ENCODE results near the gene TSPAN14.

The TSPAN14 gene

DNA sequence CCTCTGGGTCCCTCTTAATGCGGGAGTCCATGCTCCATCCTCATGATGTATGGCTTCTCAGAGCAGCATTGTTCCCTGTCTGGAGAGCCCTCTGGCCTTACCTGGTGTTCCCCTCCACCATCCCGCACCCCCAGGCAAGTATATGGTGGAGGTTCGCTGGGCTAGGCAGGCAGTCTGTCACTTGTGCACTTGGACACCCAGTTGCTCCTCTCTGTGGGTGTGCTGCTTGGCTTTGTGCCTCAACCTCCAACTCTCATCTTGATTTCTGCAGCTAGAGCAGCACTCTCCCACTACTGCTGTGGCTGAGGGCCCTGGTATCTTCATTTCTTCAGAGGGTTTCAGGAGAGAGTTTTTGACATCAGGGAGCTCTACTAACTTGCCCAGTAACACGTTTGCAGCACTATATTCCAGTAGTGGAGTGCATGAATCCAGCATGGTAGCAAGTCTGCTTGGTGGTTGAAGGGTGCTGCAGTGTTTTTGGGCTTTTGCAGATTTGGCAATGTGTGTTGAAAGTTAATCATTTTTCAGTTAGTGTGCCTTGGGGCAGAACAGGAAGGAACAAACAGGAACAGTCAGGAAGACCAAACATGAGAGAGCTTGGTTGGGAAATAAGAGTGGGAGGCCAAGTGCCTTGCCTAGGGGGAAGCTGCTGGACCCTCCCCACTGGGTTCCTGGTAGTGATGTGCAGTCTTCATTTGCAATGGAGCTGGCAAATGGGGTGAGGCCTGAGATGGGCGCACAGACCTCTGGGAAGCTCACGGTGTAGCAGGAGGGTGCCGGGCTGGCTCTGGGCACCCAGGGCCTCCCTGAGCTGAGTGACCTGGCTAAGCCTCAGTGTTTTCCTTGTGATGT is 37.4 kb downstream of the TSPAN14 start:
- DNase-seq: no peak

DNA sequence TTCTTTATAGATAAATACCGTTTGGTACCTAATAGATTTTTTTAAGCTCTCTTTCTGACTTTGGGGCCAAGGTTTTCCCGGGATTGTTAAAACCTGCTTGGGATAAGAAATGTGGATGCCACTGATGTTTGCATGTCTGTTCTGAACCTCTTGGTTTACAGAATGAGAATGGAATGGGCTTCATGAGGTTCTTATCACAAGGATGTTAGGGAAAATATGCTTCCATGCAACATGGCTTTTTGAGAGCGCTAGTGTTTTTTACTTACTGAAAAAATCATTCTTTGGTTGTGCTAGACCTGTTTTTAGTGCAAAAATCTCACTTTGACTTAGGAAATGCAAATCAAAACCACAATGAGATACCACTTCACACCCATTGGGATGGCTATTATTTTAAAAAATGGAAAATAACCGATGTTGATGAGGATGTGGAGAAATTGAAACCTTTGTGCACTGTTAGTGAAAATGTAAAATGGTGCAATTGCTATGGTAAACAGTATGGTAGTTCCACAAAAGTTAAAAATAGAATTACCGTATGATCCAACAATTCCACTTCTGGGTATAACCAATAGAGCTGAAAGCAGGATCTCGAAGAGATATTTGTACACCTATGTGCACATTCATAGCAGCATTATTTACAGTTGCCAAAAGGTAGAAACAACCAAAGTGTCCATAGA is 38.9 kb downstream of the TSPAN14 start:
- no peak for DNase-seq

DNA sequence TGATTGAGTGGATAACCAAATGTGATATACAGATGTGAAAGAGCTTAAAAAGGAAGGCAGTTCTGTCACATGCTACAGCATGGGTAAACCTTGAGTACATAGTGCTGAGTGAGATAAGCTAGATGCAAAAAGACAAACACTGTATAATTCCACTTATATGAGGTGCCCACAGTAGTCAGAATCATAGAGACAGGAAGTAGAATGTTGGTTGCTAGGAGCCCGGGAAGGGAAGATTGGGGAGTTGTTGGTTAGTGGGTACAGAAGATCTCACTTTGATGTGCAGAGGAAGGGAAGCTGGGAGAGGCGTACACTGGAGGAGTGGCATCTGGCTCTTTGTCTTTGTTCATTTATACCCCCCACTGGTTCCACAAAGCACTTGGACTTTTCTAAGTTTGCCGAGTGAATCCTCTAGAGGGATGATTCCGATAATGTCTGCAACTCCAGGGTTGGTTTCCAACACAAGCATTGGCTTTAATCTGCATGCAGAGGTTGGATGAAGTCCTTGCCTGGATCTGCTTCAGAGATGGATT is 39.5 kb downstream of the TSPAN14 start:
- no peak for DNase-seq

DNA sequence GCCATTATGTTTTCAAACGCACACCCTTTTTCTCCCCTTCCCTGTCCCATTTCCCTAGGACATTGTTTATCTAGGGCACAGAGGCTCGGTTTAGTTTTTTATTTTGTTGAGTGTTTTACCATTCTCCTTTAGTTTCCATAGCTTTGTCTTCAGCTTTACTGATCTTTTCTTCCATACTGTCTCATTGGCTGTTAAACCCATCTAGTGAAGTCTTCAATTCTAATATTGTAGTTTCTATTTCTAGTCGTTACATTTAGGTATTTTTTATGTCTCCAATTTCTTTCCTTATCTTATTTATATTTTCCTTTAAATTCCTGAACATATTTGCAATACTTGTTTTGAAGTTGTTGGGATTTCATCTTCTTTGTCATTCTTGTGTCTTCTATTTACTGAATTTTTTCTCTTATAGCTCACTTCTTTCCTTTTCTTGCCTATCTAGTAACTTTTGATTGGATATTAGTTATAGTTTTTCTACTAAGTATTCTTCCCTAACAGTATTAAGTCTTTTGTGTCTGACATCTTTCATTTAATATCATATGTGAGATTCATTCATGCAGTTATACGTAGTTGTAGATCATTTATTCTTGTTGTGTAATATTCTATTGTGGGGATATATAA is 42.6 kb downstream of the TSPAN14 start:
- no peak for DNase-seq

DNA sequence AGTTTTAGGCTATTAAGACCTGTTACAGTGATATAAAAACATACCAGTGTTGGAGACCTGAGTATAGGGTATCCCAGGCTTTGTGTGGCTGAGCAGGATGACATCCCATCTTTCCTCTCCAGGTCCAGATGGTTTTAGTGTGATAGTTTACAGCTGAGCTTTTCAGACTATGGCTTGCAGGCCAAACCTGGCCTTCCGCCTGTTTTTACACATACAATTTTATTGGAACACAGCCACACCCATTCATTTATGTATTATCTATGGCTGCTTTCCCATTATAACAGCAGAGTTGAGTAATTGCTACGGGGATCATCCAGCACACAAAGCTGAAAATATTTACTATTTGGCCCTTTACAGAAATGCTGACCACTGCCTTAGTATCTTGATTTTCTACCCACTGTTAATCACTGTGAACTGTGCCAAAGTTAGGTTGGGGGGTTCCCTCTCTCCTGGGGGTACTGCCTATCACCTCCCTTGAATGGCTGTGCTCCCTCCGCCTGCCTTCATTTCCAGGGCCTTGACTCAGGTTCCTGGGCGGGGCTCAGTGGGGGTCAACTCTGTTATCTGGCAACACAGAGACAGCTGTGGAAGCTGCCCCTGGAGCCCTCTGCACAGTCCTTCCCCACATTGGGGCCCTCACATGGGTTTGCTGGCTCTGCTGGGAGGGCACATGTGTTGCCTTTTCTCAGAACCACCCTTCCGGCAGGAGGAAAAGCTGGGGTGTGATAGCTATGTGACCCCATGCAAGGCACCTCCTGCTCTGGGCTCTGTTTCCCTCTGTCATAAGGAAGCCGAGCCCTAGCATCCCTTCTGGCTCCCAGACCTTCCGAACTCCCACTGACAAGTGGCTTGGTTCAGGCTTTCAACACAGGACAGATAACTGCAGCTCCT is 43.3 kb downstream of the TSPAN14 start:
- no peak for DNase-seq

DNA sequence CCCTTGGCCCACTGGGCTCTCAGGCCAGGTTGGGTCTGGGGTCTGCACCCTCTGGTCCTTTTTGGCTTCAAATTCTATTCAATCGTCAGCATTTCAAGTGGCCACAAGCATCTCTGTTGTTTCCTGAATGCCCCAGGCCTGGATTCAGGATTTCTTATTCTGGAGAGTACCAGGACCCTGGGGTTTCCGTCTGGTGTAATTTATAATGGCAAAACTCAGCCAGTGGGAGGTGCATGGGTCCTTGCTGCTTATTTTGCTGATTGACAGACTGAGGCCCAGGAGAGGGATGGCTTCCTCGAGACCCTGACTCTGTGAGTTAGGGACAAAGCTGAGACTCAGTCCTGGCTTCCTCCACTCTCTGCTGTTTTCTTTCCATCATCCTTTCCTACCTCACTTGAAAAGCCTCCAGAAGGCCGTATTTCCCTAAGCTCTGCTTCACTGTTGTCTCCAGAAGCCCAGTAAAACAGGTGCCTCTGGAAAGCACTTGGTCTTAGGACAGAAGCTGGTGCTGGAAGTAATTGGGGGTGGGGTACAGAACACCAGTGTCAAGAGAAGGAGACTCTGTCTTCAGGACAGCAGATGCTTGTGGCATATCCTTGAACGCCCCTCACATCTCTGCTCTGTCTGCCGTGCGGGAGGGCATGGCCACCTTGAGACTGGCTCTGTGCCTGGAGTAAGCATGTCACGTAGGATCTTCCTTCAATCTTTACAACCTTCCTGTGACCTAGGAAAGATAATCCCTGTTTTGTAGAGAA is 44.1 kb downstream of the TSPAN14 start:
- no peak for DNase-seq

DNA sequence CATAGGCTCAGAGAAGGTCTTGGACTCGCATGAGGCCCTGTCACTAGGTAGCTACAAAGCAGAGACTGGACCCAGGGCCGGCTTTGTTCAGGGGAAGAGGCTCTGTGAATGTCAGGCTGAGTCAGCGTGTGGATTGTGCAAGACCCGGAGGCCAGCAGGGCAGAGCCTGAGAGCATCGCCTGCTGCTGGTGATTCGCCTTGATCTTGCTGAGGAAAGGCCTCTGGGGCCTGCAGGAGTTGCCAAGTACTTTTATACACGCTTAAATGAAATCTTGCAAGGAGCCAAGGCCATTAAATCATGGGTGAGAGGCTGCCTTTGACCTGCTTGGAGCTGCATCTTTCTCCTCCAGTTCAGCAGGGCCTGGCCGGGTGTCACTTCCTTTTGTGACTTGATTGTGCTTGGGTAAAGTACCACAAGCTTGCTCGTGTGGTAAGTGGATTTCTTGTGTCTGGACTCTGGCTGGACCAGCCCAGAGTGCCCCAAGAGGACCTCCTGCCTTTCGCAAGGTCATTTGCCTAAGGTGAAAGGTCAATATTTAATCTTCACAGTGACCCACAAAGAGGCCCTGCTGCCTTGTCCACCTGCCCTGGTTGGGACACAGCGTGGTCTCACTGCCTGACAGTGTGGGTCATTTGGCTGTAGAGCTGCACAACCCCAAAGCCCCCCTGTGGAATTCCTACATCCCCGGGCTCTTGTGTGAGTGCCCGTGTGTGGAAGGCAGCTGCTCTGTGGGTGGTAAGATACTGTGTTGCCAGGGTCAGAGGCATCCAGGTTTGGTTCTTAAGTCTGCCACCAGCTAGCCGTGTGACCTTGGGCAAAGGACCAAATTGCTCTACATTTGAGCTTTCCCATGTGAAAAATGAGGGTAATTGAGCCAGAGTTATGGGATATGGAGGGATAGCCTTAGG is 45.0 kb downstream of the TSPAN14 start:
- DNase-seq: no peak

DNA sequence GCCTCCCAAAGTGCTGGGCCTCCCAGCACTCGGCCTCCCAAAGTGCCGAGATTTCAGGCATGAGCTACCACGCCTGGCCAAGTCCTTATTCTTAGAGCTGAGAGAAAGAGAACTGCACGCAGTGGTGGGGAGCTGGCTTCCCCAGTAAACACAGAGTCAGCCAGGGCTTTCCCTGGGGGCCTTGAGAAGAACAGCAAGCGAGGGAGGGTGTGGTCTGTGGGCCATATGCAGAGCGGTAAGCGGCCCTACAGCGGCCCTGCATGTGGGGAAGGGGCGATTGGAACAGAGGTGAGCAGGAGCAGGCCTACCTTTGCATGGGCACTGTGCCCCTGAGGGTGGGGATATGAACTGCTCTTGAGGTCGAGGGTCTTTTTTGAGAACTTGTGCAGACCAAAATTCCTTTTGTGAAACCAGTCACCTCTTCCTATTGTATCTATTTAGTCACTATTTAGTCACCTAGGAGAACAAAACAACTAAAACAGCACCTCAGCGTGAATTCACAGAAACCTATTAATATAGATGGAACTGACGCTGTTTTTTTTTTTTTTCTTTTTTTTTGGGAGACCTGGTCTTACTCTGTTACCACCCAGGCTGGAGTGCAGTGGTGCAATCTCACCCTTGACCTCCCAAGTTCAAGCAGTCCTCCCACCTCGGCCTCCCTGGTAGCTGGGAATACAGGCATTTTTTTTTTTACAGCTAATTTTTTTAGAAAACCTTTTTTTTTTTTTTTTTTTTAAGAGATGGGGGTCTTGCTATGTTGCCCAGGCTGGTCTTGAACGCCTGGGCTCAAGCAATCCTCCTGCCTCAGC is 46.7 kb downstream of the TSPAN14 start:
- DNase-seq: no peak

DNA sequence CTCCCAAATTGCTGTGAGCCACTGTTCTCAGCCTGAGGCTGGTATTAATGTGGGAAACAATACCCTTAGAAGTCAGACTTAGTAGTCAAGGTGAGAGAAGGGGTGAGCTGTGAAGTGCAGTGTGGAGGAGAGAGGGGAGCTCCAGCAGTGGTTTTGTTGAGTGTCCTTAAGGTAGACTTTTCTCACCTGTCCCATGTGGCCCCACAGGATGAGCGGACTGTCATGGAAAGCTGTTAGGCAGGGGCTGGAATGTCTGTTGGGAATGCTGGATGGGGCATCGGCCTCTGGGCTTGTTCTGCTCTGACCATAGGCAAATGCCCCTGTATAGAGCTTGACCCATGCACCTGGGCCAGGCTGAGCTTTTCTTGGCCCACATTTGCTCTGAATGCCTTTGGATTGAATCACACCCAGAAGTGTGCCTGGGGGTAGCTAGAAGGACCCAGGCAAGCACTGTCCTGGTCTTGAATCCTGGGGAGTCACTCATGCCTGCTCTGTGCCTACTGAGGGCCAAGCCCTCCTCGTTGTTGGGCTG is 47.3 kb downstream of the TSPAN14 start:
- DNase-seq: no peak

DNA sequence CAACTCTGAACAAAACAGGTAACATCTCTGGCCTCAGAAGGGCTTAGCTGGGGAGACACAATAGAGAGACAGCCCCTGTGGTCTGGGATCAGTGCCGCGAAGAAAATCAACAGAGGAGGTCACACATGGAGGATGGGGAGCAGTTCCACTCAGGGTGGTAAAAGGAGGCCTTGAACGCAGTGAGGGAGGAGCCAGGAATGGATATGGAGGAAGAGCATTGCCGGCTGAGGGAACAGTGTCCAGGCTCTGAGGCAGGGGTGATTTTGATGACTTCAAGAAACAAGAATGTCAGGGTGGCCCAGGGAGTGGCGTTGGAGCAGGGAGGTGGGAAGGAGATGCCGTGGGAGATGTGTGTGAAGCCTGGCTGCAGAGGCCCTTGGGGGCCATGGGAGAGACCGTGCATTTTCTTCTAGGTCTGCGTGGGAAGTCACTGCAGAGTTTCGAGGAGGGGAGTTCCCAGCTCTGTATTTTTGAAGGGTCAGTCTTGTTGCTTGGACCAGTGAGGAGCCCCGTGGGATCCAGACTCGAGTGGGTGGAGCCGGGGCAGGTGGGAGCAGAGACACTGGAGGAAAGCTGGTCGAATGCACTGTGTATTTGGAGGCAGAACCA is 47.9 kb downstream of the TSPAN14 start:
- DNase-seq: no peak

DNA sequence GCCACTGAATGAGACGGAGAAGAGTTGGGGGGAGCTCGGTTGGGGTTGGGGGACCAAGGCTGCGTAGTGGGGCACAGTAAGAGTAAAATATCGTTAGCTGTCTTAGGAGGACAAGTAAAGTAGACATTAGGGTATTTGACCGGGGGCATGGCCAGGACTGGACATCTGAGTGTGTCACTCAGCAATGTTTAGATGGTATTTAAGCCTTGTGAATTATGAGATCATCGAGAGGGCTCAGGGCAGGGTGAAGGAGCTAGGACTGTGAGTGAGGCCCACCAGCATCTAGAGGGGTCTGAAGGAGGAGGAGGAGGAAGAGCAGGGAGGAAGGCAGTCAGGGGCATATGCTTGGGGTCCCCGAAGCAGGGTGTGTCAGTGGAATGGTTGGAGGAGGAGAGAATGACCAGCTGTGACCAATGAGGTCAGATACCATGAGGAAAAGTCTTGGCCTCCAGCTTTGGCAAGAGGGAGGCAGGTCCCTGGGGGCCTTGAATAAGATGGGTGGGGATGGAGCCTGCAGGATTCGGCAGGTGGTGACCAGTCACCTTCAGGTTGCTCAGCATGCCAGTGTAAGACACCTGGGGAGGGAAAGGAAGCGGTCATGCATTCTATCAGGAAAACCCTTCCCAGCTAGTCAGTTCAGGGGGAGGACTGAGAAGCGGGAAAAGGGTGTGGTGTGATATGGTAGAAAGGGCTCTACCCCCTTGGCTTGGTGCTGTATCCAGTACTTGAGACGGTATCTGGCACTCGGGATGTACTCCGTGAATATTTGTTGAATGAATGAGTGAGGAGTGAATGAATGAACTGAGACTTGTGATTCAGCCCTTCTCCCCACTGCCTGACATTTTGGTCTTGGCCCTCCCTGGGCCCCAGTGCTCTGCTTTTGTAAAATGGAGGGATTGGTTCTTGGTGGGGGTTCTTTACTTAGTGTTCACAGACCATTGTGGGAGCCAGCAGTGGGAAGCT is 48.8 kb downstream of the TSPAN14 start:
- no peak for DNase-seq

DNA sequence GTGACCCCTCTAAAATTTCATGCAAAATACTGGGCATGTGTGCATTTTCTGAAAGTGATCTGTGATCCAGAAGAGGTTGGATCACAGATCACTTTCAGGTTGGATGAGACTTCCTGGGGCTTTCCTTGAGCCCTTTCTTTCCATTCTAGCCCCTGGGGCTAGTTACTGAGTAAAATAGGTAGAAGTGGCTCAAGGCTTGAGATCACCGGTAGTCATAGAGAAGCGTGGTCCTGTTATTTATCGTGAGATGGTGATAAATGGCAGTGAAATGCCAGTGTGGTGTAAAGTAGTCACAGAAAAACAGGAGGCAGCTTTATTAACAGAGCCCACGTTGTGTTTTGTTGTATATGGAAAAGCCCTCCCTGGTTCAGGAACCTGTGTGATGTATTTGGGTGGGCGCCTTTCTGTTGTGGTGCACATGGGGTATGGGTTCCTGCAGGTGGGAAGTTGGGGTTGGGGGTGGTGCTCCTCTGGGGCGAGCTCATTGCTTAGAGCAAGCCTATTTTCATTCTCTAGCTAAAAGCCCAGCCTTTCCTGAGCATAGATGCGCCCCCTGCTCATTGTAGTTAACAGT is 49.6 kb downstream of the TSPAN14 start:
- no peak for DNase-seq

DNA sequence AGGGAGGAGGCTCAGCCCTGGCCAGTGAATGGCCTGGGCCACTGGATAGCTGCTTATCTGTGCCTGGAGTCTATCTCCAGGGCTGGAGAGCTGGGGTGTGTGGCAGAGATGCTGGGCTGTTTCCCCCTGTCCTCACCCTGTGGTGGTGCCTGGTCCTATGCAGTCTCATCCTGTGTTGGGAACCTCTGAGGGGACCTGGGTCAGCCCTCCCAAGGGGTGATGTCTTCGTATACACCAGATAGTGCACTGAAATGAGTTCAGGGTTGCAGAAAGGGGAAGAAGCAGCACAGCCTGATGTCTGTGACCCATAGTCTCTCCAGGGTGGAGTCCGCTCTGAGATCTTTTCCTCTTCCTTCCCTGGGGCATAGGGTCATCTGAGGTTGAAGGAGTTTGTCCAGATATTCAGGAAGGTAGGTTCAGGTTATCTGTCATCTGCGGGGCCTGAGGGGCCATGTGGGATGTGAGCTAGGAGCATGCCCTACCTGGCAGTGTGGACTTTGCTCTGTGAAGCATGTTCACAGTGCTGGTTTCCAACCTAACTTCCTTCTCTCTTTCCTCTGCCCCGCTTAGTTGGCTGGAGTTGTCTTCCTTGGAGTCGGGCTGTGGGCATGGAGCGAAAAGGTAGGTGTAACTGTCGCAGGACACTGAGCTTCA is 50.2 kb downstream of the TSPAN14 start:
- DNase-seq: no peak

DNA sequence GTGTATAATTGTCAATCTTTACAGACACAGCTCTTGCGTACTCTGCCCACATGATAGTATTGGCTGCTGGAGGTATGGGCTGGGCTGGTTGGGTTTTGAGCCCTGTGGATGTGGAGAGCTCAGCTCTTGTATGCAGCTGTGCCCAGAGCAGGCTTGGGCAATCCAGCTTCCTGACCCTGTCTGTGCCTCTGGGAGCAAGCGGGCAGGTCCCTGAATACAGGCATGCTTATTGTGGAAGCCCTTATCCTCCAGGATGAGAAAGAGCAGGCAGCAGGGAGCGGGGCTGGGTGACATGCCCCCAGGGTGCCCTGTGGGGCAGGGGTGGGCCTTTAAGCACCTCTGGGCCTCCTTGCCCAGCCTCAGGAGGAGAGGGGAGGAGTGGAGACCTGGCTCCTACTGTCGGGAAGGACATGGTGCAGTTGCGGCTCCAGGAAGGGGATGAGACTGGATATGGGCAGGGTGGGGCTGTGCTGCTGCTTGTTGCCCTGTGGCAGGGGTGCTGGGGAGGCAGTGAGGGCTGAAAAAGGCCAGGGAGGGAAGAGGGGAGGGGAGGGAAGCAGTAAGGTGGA is 50.9 kb downstream of the TSPAN14 start:
- DNase-seq: no peak

DNA sequence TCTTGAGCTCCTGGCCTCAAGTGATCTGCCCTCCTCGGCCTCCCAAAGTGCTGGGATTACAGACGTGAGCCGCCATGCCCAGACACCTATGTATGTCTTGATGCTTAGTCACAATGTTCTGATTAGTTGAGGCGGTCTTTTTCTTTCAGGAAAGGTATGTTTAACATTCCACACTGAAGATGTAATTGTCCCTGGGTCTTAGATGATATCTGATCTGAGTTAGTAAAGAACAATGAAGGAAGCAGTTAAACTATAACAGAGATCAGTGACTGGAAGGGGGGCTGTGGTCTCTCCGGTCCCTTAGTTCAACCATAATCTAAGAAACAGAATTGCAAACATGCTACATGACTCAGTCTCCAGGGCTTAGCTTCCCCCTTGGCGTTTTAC is 52.1 kb downstream of the TSPAN14 start:
- no peak for DNase-seq

DNA sequence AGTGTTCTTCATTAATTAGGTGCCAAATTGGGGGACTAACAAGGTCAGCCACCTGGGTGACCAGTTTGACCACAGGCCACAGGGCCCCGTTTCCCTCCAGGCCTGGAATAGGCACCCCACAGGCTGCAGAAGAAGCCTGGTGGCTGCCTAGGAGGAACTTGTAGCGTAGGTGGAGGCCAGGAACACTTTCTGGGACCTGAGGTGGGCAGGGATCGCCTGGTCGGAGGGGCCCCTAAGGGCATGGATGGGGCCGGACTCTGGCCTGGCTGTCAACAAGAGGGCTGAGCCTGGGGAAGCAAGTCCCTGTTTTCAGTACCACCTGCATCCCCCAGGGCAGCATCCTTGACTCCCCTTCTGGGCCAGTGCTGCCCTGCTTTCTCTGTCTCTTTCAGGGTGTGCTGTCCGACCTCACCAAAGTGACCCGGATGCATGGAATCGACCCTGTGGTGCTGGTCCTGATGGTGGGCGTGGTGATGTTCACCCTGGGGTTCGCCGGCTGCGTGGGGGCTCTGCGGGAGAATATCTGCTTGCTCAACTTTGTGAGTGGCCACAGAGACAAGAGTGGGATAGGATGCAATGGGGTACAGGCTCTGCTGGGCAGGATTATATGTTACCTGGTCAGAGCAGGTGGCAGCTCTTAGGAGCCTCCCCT is 52.9 kb downstream of the TSPAN14 start:
- no peak for DNase-seq
